Adrenal gland (tissue), 12 donors: Measurements from ENCODE around the gene ESPNL. TPM values are rescaled to one million over a fixed set of nuclear protein-coding genes. Genes with fewer than 3 reads are reported as not detected.
A peak's percentile ranks its signal among the peaks of the same experiment; 100 is the strongest.

Experiments
- DNase-seq, 7 donors: peaks; one replicate each; pipeline ENCODE4 v3.0.0-alpha.2; 2019 to 2020
- H3K27ac ChIP-seq, 5 donors: fragments of 200-600 bp; sonication (generic) in 4 of 5; 1 replicate in 3 of 5; 2 replicates in 2 of 5; pipeline versions ENCODE4 v1.5.1 to v1.8.0; 2016 to 2020; ENCODE audit warnings: mild to moderate bottlenecking in 1 of 5
- H3K27me3 ChIP-seq: fragments of 200-600 bp; 2 replicates; pipeline ENCODE4 v1.8.0; 2021
- H3K36me3 ChIP-seq, 2 donors: fragments of 200-600 bp; replicated peaks in 1 of 2; 1 replicate in 1 of 2; 2 replicates in 1 of 2; pipeline versions ENCODE4 v1.5.1 to v1.8.0; 2018 to 2022
- H3K4me1 ChIP-seq, 2 donors: fragments of 200-600 bp; replicated peaks in 1 of 2; 1 replicate in 1 of 2; 2 replicates in 1 of 2; pipeline versions ENCODE4 v1.5.1 to v1.8.0; 2018 to 2021
- H3K4me3 ChIP-seq, 4 donors: fragments of 200-600 bp; sonication (generic) in 3 of 4; one replicate each; pipeline ENCODE4 v1.5.1; 2016 to 2018
- H3K9me3 ChIP-seq, 3 donors: fragments of 200-600 bp; sonication (generic) in 1 of 3; replicated peaks in 1 of 3; 1 replicate in 2 of 3; 2 replicates in 1 of 3; pipeline versions ENCODE4 v1.5.1 to v1.8.0; 2016 to 2021
- POLR2A ChIP-seq, 2 donors: fragments of 450-650 bp; IDR thresholded peaks; one replicate each; pipeline ENCODE4 v1.6.1; 2017; ENCODE audit warnings: antibody characterized with exemption in 2 of 2, mild to moderate bottlenecking in 2 of 2, moderate library complexity in 1 of 2
- WGBS, 4 donors: extraction: QIAGEN DNeasy Blood & Tissue Kit in 2 of 4; methylation state at CpG; one replicate each; pipeline versions ENCODE4 v1.1.5 to v1.1.7; 2013 to 2017; 5-methylcytosine and 5-hydroxymethylcytosine counted together
- intact Hi-C, 2 donors: fragments of 100-400 bp; cut with DNase I; formaldehyde crosslinking; loops; one replicate each; pipeline versions ENCODE4 v1.14.1 to v1.15.0; 2022 to 2023
- polyA plus RNA-seq, 3 donors: library from polyadenylated mRNA; stranded (reverse); fragments of 200-250 nt in 2 of 3; fragments of 350-450 nt in 1 of 3; fragmentation: Illumina TruSeq in 1 of 3; extraction: RNeasy Lipid Tissue Mini Kit (QIAGEN cat#74804) in 1 of 3; gene quantifications; one replicate each; pipeline ENCODE4 v1.2.3, GENCODE V29; 2013 to 2014
- total RNA-seq, 9 donors: library from RNA; depleted of rRNA in 4 of 9; stranded (reverse); fragments of >200 nt in 4 of 9; fragments of 120-200 nt in 1 of 9; fragmentation: NEBNext Ultra II Directional in 1 of 9; extraction: Animal tissue kit (Norgen Biotek cat#: 25700) in 1 of 9; gene quantifications; one replicate each; pipeline versions ENCODE4 v1.1.0 to v1.2.4, GENCODE V29; 2013 to 2023
- TF ChIP-seq, protein P1 (sequence below), 6 experiments: fragments of 450-650 bp in 4 of 6; fragments of 200-600 bp in 2 of 6; sonication (generic) in 1 of 6; IDR thresholded peaks; 1 replicate in 5 of 6; 2 replicates in 1 of 6; pipeline versions ENCODE4 v1.5.1 to v1.8.0; 2016 to 2021; ENCODE audit warnings: antibody characterized with exemption in 6 of 6, mild to moderate bottlenecking in 2 of 6, moderate library complexity in 1 of 6
- donor health status: healthy with polysubstance abuse.
- donor health status: Bipolar disorder and iron deficiency.
- donor health status: DM: yes; HTN: yes; CAD: no.
- donor health status: DM: no; HTN: no; CAD: no.
- donor health status: DM: no; HTN: no; CAD: no.
- donor health status: DM: yes; HTN: yes; CAD: no.

ESPNL gene
- total and polyA plus RNA-seq, 12 donors, result 0.03 to 5.9 (median 1.2) TPM; not detected in 5

DNA sequence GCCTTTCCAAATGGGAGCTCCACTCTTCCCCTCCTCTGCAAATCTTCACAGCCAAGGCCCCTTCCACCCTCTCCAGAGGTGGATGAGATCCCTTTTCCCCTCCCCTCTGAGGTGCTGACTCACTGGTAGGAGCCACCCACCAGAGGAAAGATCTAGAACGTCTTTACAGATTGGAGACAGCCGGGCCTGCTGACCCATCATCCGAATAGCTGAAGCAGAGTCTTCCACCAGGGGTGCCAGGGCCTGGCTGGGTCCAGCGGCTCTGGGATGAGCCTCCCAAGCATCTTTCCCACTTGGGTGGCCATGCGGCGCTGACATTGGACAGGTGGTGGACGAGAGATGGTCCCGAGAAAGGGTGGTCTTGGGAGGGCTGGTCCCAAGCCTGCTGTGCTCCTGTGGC, 67.6 kb downstream of the ESPNL start:
- H3K9me3 ChIP-seq, result no peaks in the 10 kb centered on the region
- TF ChIP-seq POLR2A (IDR thresholded peaks at IDR 0.05), result no peak
- TF ChIP-seq, protein P1, sequence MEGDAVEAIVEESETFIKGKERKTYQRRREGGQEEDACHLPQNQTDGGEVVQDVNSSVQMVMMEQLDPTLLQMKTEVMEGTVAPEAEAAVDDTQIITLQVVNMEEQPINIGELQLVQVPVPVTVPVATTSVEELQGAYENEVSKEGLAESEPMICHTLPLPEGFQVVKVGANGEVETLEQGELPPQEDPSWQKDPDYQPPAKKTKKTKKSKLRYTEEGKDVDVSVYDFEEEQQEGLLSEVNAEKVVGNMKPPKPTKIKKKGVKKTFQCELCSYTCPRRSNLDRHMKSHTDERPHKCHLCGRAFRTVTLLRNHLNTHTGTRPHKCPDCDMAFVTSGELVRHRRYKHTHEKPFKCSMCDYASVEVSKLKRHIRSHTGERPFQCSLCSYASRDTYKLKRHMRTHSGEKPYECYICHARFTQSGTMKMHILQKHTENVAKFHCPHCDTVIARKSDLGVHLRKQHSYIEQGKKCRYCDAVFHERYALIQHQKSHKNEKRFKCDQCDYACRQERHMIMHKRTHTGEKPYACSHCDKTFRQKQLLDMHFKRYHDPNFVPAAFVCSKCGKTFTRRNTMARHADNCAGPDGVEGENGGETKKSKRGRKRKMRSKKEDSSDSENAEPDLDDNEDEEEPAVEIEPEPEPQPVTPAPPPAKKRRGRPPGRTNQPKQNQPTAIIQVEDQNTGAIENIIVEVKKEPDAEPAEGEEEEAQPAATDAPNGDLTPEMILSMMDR (IDR thresholded peaks at IDR 0.05), result no peak
- peaks cover 10% of the 10 kb centered on the region for H3K27me3 ChIP-seq
- H3K4me1 ChIP-seq, result peaks cover 0 to 11% of the 10 kb centered on the region in 2 donors
- H3K36me3 ChIP-seq, result peaks cover 0 to 39% of the 10 kb centered on the region in 2 donors
- no peak for DNase-seq
- whole genome bisulfite sequencing, 4 donors, result 80 to 86% (median 84%) methylated on average over 7 to 8 of the region's 8 CpGs
- H3K27ac ChIP-seq, result no peak overlapping the region
- intact Hi-C loops, result no loop called here
- H3K4me3 ChIP-seq, result no peak overlapping the region

DNA sequence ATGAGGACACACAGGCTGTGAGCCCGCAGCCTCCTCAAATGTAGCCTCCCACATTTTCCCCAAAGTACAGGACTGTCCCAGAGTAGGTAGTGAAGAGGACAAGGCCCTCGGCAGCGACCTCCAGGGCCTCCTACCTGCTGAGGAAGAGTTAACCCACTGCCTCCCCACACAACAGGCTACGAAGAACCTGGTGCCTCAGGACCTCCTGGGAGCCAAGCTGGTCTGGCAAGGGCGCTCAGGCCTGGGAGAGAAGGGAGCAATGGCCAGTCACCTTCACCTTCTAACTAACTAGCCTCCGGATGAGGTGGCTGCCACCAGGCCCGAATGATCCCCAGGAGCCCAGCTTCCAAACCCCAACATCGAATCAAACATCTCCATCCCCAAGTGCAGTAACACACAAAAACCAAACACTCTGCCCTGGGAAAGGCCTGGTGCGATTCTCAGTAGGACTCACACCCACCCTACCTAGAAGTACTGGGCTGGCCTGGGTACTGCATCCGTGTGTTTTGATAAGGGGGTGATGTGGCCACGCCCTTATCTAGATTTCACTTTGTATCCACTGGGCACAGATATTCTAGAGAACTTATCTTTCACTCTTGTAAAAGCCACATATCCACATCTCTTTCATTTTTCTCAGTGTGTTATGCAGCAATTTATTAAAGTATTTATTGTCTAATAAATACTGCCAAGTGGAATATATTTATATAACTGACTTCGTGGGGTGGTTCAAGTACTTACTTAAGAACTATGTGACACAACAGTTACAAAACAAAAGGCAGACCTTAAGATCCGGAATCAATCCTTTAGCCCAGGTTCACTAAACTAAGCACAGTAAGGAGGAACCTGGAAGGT, 68.3 kb downstream of the ESPNL start:
- peaks cover 0 to 46% of the 10 kb centered on the region in 2 donors for H3K36me3 ChIP-seq
- no peak overlapping the region for H3K27ac ChIP-seq
- no peak for DNase-seq
- TF ChIP-seq POLR2A (IDR thresholded peaks at IDR 0.05), result no peak
- TF ChIP-seq, protein P1 (IDR thresholded peaks at IDR 0.05), result no peak
- no peaks in the 10 kb centered on the region for H3K9me3 ChIP-seq
- H3K4me1 ChIP-seq, result peaks cover 0 to 11% of the 10 kb centered on the region in 2 donors
- peaks cover 10% of the 10 kb centered on the region for H3K27me3 ChIP-seq
- 89 to 94% (median 92%) methylated on average over 10 to 13 of the region's 13 CpGs for WGBS, 4 donors
- intact Hi-C loops, result no loop called here
- no peak overlapping the region for H3K4me3 ChIP-seq

DNA sequence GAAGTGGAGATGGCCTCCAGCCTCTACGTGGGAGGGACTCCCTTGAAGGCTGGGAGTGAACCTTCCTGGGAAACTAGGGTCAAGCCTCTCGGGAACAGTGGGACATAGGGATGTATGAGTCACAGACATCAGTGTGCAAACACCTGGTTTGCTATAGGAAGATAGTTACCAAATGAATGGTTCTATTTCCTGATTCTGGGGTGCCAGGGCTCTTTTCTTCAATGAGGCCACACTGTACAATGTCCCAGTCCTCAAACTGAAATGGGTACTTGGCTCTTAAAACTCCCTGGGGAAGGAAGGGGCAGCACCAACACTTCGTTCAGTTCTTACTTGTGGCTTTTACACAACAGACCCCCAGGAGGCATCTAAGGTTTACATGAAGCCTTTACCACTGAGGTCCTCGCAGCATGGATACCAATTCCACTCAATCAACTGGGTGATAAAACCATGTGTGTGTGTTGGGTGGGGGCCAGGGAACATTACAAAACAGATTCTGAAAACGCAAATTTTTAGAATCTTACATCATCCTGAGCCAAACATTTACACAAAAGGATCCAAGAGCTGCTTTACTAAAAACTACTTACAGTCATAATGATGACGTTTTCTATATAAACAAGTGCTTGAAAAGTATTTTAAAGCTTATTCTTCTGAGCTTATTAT, 69.0 kb downstream of the ESPNL start:
- intact Hi-C loops, result no loop called here
- no peak overlapping the region for H3K4me3 ChIP-seq
- H3K9me3 ChIP-seq, result no peaks in the 10 kb centered on the region
- H3K27me3 ChIP-seq, result peaks cover 2% of the 10 kb centered on the region
- H3K27ac ChIP-seq, result no peak overlapping the region
- H3K36me3 ChIP-seq, result peaks cover 0 to 53% of the 10 kb centered on the region in 2 donors
- TF ChIP-seq POLR2A (IDR thresholded peaks at IDR 0.05), result no peak
- TF ChIP-seq, protein P1 (IDR thresholded peaks at IDR 0.05), result no peak
- peak in 2 of 7 donors; percentile 40 to 41 for DNase-seq
- H3K4me1 ChIP-seq, result peaks cover 0 to 11% of the 10 kb centered on the region in 2 donors
- 71 to 75% (median 73%) methylated on average over 6 of the region's 6 CpGs for WGBS, 4 donors

DNA sequence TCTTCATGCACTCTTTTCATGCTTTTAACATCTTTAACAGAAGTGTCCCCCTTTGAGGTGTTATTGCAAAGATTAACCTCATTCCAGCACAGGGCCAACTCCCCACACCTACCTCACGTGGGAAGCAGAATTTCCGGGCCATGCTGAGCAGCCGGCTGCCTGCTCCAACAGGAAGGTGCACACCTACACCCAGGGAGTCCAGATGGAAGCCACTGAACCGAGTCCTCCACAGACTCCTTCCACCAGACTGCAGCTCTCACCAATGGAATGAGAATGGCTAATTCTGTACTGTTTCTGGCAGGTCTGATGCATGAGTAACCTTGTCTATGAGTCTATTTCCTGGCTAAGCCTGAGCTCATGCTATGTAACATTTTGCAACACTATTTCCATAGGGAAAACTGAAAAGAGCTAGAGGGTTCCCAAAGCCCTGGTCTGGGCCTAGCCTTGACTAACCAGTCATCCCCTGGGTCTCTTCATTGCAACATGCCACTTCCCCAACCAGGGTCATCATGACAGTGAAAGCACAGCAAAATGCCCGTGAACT, 69.6 kb downstream of the ESPNL start:
- no peaks in the 10 kb centered on the region for H3K9me3 ChIP-seq
- H3K36me3 ChIP-seq, result peaks cover 0 to 59% of the 10 kb centered on the region in 2 donors
- TF ChIP-seq, protein P1 (IDR thresholded peaks at IDR 0.05), result no peak
- TF ChIP-seq POLR2A (IDR thresholded peaks at IDR 0.05), result no peak
- DNase-seq, result no peak
- H3K4me3 ChIP-seq, result no peak overlapping the region
- H3K27ac ChIP-seq, result peak overlapping the region in 1 of 5 donors; percentile 37
- intact Hi-C loops, result no loop called here
- WGBS, 4 donors, result 75 to 89% (median 83%) methylated on average over 5 of the region's 5 CpGs
- H3K4me1 ChIP-seq, result peaks cover 0 to 11% of the 10 kb centered on the region in 2 donors
- H3K27me3 ChIP-seq, result no peaks in the 10 kb centered on the region
